H9 (cell line): ENCODE data around the gene GPR107. TPM values are rescaled to one million over a fixed set of nuclear protein-coding genes. Genes with fewer than 3 reads are reported as not detected.

Experiments used
- DNase-seq: peaks from one replicate; pipeline ENCODE4 v3.0.0-alpha.2; 2017
- H2AFZ ChIP-seq: one replicate; pipeline ENCODE4 v1.6.1; 2013; ENCODE audit warnings: mild to moderate bottlenecking, low read length, control low read depth, moderate library complexity
- H2AK5ac ChIP-seq: 2 replicates; pipeline ENCODE4 v1.6.1; 2013; ENCODE audit warnings: low read length, control low read depth, mixed read lengths; ENCODE audit not compliant: insufficient read length
- H2BK120ac ChIP-seq: one replicate; pipeline ENCODE4 v1.6.1; 2013; ENCODE audit warnings: low read depth, mild to moderate bottlenecking, low read length, control low read depth, inconsistent platforms; ENCODE audit not compliant: poor library complexity, severe bottlenecking
- H2BK12ac ChIP-seq: 2 replicates; pipeline ENCODE4 v1.6.1; 2013; ENCODE audit warnings: low read length, control low read depth, mixed read lengths, low read depth; ENCODE audit not compliant: insufficient read length
- H2BK15ac ChIP-seq: 2 replicates; pipeline ENCODE4 v1.6.1; 2013; ENCODE audit warnings: low read depth, low read length, control low read depth
- H2BK20ac ChIP-seq: one replicate; pipeline ENCODE4 v1.6.1; 2013; ENCODE audit warnings: low read depth, mild to moderate bottlenecking, low read length, control low read depth, inconsistent platforms; ENCODE audit not compliant: poor library complexity, severe bottlenecking
- H2BK5ac ChIP-seq: 2 replicates; pipeline ENCODE4 v1.6.1; 2013; ENCODE audit warnings: low read length, control low read depth, mixed read lengths; ENCODE audit not compliant: insufficient read length
- H3K14ac ChIP-seq: 2 replicates; pipeline ENCODE4 v1.6.1; 2013; ENCODE audit warnings: low read length, control low read depth; ENCODE audit not compliant: insufficient read depth
- H3K18ac ChIP-seq: 2 replicates; pipeline ENCODE4 v1.6.1; 2013; ENCODE audit warnings: low read depth, mild to moderate bottlenecking, mixed read lengths, low read length, control low read depth; ENCODE audit not compliant: insufficient read length
- H3K23ac ChIP-seq: 2 replicates; pipeline ENCODE4 v1.6.1; 2013; ENCODE audit warnings: low read length, control low read depth, mixed read lengths, low read depth; ENCODE audit not compliant: insufficient read length
- H3K23me2 ChIP-seq: 2 replicates; pipeline ENCODE4 v1.6.1; 2013; ENCODE audit warnings: low read depth, mild to moderate bottlenecking, mixed read lengths, low read length, control low read depth; ENCODE audit not compliant: insufficient read length, poor library complexity, severe bottlenecking
- H3K27ac ChIP-seq: 2 replicates; pipeline ENCODE4 v1.5.1; 2013; ENCODE audit warnings: low read length, control low read depth, mixed read lengths, low read depth; ENCODE audit not compliant: insufficient read length
- H3K27me3 ChIP-seq: 2 replicates; pipeline ENCODE4 v1.6.1; 2013; ENCODE audit warnings: low read length, control low read depth, inconsistent platforms; ENCODE audit not compliant: insufficient read depth
- H3K4ac ChIP-seq: 2 replicates; pipeline ENCODE4 v1.6.1; 2013; ENCODE audit warnings: low read depth, mild to moderate bottlenecking, control low read depth, inconsistent platforms, low read length, moderate library complexity
- H3K4me1 ChIP-seq: 2 replicates; pipeline ENCODE4 v1.6.1; 2013; ENCODE audit warnings: low read length, control low read depth, inconsistent platforms; ENCODE audit not compliant: insufficient read depth
- H3K4me2 ChIP-seq: 2 replicates; pipeline ENCODE4 v1.6.1; 2013; ENCODE audit warnings: low read length, control low read depth, mixed read lengths; ENCODE audit not compliant: insufficient read length, insufficient read depth
- H3K56ac ChIP-seq: 2 replicates; pipeline ENCODE4 v1.6.1; 2013; ENCODE audit warnings: low read depth, mild to moderate bottlenecking, mixed read lengths, low read length, control low read depth; ENCODE audit not compliant: insufficient read length
- H3K79me1 ChIP-seq: 2 replicates; pipeline ENCODE4 v1.6.1; 2013; ENCODE audit warnings: low read depth, mild to moderate bottlenecking, moderate library complexity, low read length, control low read depth, inconsistent platforms; ENCODE audit not compliant: insufficient read depth, poor library complexity, severe bottlenecking
- H3K79me2 ChIP-seq: 2 replicates; pipeline ENCODE4 v1.6.1; 2013; ENCODE audit warnings: low read length, control low read depth, inconsistent platforms; ENCODE audit not compliant: insufficient read depth
- H3K9ac ChIP-seq: 2 replicates; pipeline ENCODE4 v1.6.1; 2013; ENCODE audit warnings: low read length, control low read depth, mixed read lengths; ENCODE audit not compliant: insufficient read length; ENCODE audit errors: extremely low read depth
- H3K9me3 ChIP-seq: one replicate; pipeline ENCODE4 v1.6.1; 2013; ENCODE audit warnings: low read depth, low read length, inconsistent platforms; ENCODE audit not compliant: control insufficient read depth
- H3T11ph ChIP-seq: one replicate; pipeline ENCODE4 v1.6.1; 2013; ENCODE audit warnings: mild to moderate bottlenecking, low read length, control low read depth, inconsistent platforms
- H4K20me1 ChIP-seq: one replicate; pipeline ENCODE4 v1.6.1; 2013; ENCODE audit not compliant: control insufficient read depth, insufficient read length, insufficient read depth
- H4K5ac ChIP-seq: 2 replicates; pipeline ENCODE4 v1.6.1; 2013; ENCODE audit warnings: low read depth, mild to moderate bottlenecking, mixed read lengths, low read length, control low read depth; ENCODE audit not compliant: insufficient read length
- H4K8ac ChIP-seq: replicated peaks from 2 replicates; pipeline ENCODE4 v1.6.1; 2013; ENCODE audit warnings: low read length, control low read depth, mixed read lengths, low read depth; ENCODE audit not compliant: insufficient read length
- H4K91ac ChIP-seq: 2 replicates; pipeline ENCODE4 v1.6.1; 2013; ENCODE audit warnings: low read depth, mild to moderate bottlenecking, moderate library complexity, mixed read lengths, low read length, control low read depth; ENCODE audit not compliant: insufficient read length
- H3K27ac Mint-ChIP-seq, 3 experiments: 2 replicates in 2 of 3; 3 replicates in 1 of 3; pipeline ENCODE4 v1.8.0; 2020 to 2021; ENCODE audit warnings: mixed read lengths in 3 of 3, mild to moderate bottlenecking in 1 of 3, moderate library complexity in 1 of 3
- H3K27me3 Mint-ChIP-seq: 2 replicates; pipeline ENCODE4 v1.8.0; 2021; ENCODE audit warnings: low read depth, mild to moderate bottlenecking, moderate library complexity, mixed read lengths
- H3K36me3 Mint-ChIP-seq, 3 experiments: 2 replicates in 2 of 3; 3 replicates in 1 of 3; pipeline ENCODE4 v1.8.0; 2020 to 2021; ENCODE audit warnings: low read depth in 3 of 3, mixed read lengths in 3 of 3; ENCODE audit not compliant: insufficient read depth in 1 of 3
- H3K4me1 Mint-ChIP-seq, 2 experiments: 2 replicates each; pipeline ENCODE4 v1.8.0; 2020; ENCODE audit warnings: mixed read lengths in 2 of 2
- H3K4me3 Mint-ChIP-seq, 2 experiments: 2 replicates in 1 of 2; 3 replicates in 1 of 2; pipeline ENCODE4 v1.8.0; 2020 to 2021; ENCODE audit warnings: mild to moderate bottlenecking in 2 of 2, mixed read lengths in 2 of 2, moderate library complexity in 1 of 2
- H3K9me3 Mint-ChIP-seq, 2 experiments: 2 replicates in 1 of 2; 3 replicates in 1 of 2; pipeline ENCODE4 v1.8.0; 2020; ENCODE audit warnings: mild to moderate bottlenecking in 2 of 2, mixed read lengths in 2 of 2, moderate library complexity in 1 of 2
- CTCF ChIP-seq: fragments of 200-600 bp; sonication (generic); conservative IDR thresholded peaks from 3 replicates; pipeline ENCODE4 v1.8.0; 2021; ENCODE audit warnings: antibody characterized with exemption, mild to moderate bottlenecking
- WGBS: extraction: QIAGEN DNeasy Blood & Tissue Kit; methylation state at CpG from one replicate; pipeline ENCODE4 v1.1.7; 2013; ENCODE audit warnings: missing lambda C conversion rate, low lambda C conversion rate, mixed read lengths; ENCODE audit not compliant: insufficient read length; ENCODE audit errors: extremely low coverage; 5-methylcytosine and 5-hydroxymethylcytosine counted together
- total RNA-seq: library from RNA; stranded (reverse); gene quantifications from 2 replicates; pipeline ENCODE4 v1.2.1, GENCODE V29; 2021

Gene GPR107
- total RNA-seq, 1 experiment from 2014 or later, result 38.0 TPM

- no peak for TF ChIP-seq CTCF
- no peak within 1 kb of the TSS; a peak in 1 of 7 replicates for H3K27ac Mint-ChIP-seq
- no peak within 1 kb of the TSS for H3K27ac ChIP-seq
Measured at GRCh38 chr9:130172161-130172857, 118.6 kb downstream of the GPR107 start, which contains the start of gene NCS1. Gene NCS1, plus strand, starts transcription at chr9:130172404. Its CDS starts 260 bp downstream, at chr9:130172664.

More at GRCh38 chr9:130172161-130172857, 118.6 kb downstream of the GPR107 start, which contains the start of gene NCS1:
- Histone ChIP-seq H2BK5ac (no peak within 1 kb of the TSS), H3K9me3 (no peaks in the 10 kb centered on the region), H3K56ac (no peak within 1 kb of the TSS), H3K4me2 (peak within 1 kb of the TSS; percentile 64), H2BK120ac (no peak within 1 kb of the TSS), H3K23me2 (peaks cover 12% of the 10 kb centered on the region), H2BK20ac (no peak within 1 kb of the TSS), H4K5ac (no peak within 1 kb of the TSS), H3K18ac (no peak within 1 kb of the TSS), H4K20me1 (no peaks in the 10 kb centered on the region), H3K9ac (no peak within 1 kb of the TSS), H3K4ac (no peak within 1 kb of the TSS), H2BK15ac (no peak within 1 kb of the TSS), H3K4me1 (no peaks in the 10 kb centered on the region), H3T11ph (no peak within 1 kb of the TSS), H3K27me3 (no peaks in the 10 kb centered on the region), H2BK12ac (no peak within 1 kb of the TSS), H4K8ac (no peak within 1 kb of the TSS), H3K23ac (no peak within 1 kb of the TSS), H2AK5ac (no peak within 1 kb of the TSS), H3K79me2 (peaks cover 2% of the 10 kb centered on the region; the same call in 1 of the 2 replicates), H3K14ac (peak within 1 kb of the TSS; percentile 60; the same call in 1 of the 2 replicates), H3K79me1 (no peaks in the 10 kb centered on the region), H2AFZ (no peak within 1 kb of the TSS), H4K91ac (no peak within 1 kb of the TSS)
- Mint-ChIP-seq H3K36me3 (no peaks in the 10 kb centered on the region; a peak in 1 of 7 replicates), H3K4me3 (peak within 1 kb of the TSS; percentile 81 to 90), H3K9me3 (no peaks in the 10 kb centered on the region; a peak in 1 of 5 replicates), H3K4me1 (peaks cover 19 to 45% of the 10 kb centered on the region in 2 experiments), H3K27me3 (peaks cover 25% of the 10 kb centered on the region)
- DNase-seq, result peak; percentile 63
- no CpG with 5 or more reads among the region's 101 CpGs for WGBS
